Endothelial cell of umbilical vein (primary cell): ENCODE results near the gene GOLGA1.

Experiments used
- CTCF ChIP-seq, 2 donors: IDR thresholded peaks; 1 replicate in 1 of 2; 2 replicates in 1 of 2; pipeline ENCODE4 v1.5.1; 2011; ENCODE audit warnings: low read length in 2 of 2, mild to moderate bottlenecking in 2 of 2, moderate library complexity in 2 of 2, control low read depth in 1 of 2, inconsistent platforms in 1 of 2, low read depth in 1 of 2; ENCODE audit not compliant: insufficient read depth in 1 of 2; ENCODE audit errors: extremely low read depth in 1 of 2
- EZH2 ChIP-seq: IDR thresholded peaks from 2 replicates; pipeline ENCODE4 v1.6.1; 2012; ENCODE audit warnings: borderline replicate concordance, low read depth, mild to moderate bottlenecking, moderate library complexity, low read length, inconsistent platforms; ENCODE audit not compliant: severe bottlenecking
- FOS ChIP-seq: IDR thresholded peaks from 2 replicates; pipeline ENCODE4 v1.6.1; 2011; ENCODE audit warnings: mild to moderate bottlenecking, low read length, moderate library complexity, borderline replicate concordance; ENCODE audit not compliant: insufficient read depth
- JUN ChIP-seq: IDR thresholded peaks from 2 replicates; pipeline ENCODE4 v1.6.1; 2011; ENCODE audit warnings: borderline replicate concordance, low read depth; ENCODE audit not compliant: insufficient read length, insufficient read depth
- MAX ChIP-seq: IDR thresholded peaks from 2 replicates; pipeline ENCODE4 v1.6.1; 2011; ENCODE audit not compliant: insufficient read depth, insufficient read length
- POLR2A ChIP-seq: IDR thresholded peaks from 2 replicates; pipeline ENCODE4 v1.6.1; 2012; ENCODE audit warnings: low read depth, mild to moderate bottlenecking, control low read depth, low read length
- POLR2AphosphoS5 ChIP-seq: IDR thresholded peaks from 2 replicates; pipeline ENCODE4 v1.6.1; 2012; ENCODE audit warnings: low read depth, mild to moderate bottlenecking, control low read depth, low read length, moderate library complexity; ENCODE audit not compliant: insufficient read depth

GRCh38 chr9:124831642-124832364, 109.1 kb downstream of the GOLGA1 start:
- TF ChIP-seq CTCF (IDR thresholded peaks at IDR 0.05; ENCODE audit: extremely low read depth in 1 of 2, insufficient read depth in 1 of 2, low read depth in 1 of 2, low read length in 2 of 2) (no peak), POLR2A (no peak), POLR2AphosphoS5 (no peak), JUN (no peak), MAX (no peak), EZH2 (no peak), FOS (no peak)
